ENCODE data around the gene DOC2B.

GRCh38 chr17:202501-202951, 21.1 kb upstream of the DOC2B start:
- TF ChIP-seq CTCF (IDR thresholded peaks at IDR 0.05; ENCODE audit: low read length) = no peak
- no peak for TF ChIP-seq EZH2 (IDR thresholded peaks at IDR 0.05; ENCODE audit: borderline replicate concordance, low read length)

All from OCI-LY1 (cell line).